ENCODE results near the gene RIMS4.

- TF ChIP-seq CTCF (IDR thresholded peaks at IDR 0.05) (no peak), POLR2A (IDR thresholded peaks at IDR 0.05) (no peak)
Measured at GRCh38 chr20:44790638-44791393, 19.5 kb downstream of the RIMS4 start.

Data from thyroid gland (tissue), 4 donors.